NCI-H345 (cell line): Measurements from ENCODE around the gene CAB39.
A peak's percentile ranks its signal among the peaks of the same experiment; 100 is the strongest.

Experiments used
- DNase-seq: peaks from one replicate; lab custom pipeline; 2025; lab: John Stamatoyannopoulos, UW

Gene CAB39

GRCh38 chr2:230821261-230821990 lies 108.8 kb downstream of the CAB39 start:
- no peak for DNase-seq

GRCh38 chr2:230821991-230822520 lies 109.4 kb downstream of the CAB39 start:
- no peak for DNase-seq

GRCh38 chr2:230823264-230823964 lies 110.8 kb downstream of the CAB39 start:
- DNase-seq: no peak

GRCh38 chr2:230824406-230824978 lies 111.8 kb downstream of the CAB39 start:
- peak; percentile 80 for DNase-seq

GRCh38 chr2:230825354-230825753 lies 112.7 kb downstream of the CAB39 start:
- DNase-seq: no peak

- no peak for DNase-seq
Measured at GRCh38 chr2:230827774-230828271, 115.2 kb downstream of the CAB39 start.

- DNase-seq: no peak
Measured at GRCh38 chr2:230828272-230828961, 115.8 kb downstream of the CAB39 start.

- DNase-seq: no peak
Measured at GRCh38 chr2:230829293-230829692, 116.7 kb downstream of the CAB39 start.

GRCh38 chr2:230829959-230830358 lies 117.3 kb downstream of the CAB39 start:
- no peak for DNase-seq

GRCh38 chr2:230830428-230830827 lies 117.8 kb downstream of the CAB39 start:
- no peak for DNase-seq

- no peak for DNase-seq
Measured at GRCh38 chr2:230840301-230840700, 127.7 kb downstream of the CAB39 start.

- DNase-seq: no peak
Measured at GRCh38 chr2:230842473-230842872, 129.8 kb downstream of the CAB39 start.

- DNase-seq: no peak
Measured at GRCh38 chr2:230843132-230843531, 130.5 kb downstream of the CAB39 start.

- no peak for DNase-seq
Measured at GRCh38 chr2:230846360-230846759, 133.7 kb downstream of the CAB39 start.

GRCh38 chr2:230847883-230848388 lies 135.3 kb downstream of the CAB39 start:
- no peak for DNase-seq

- DNase-seq: no peak
Measured at GRCh38 chr2:230849633-230850357, 137.2 kb downstream of the CAB39 start.

- DNase-seq: no peak
Measured at GRCh38 chr2:230850358-230850658, 137.7 kb downstream of the CAB39 start.

GRCh38 chr2:230852113-230852512 lies 139.5 kb downstream of the CAB39 start:
- no peak for DNase-seq

GRCh38 chr2:230861552-230862255 lies 149.1 kb downstream of the CAB39 start:
- peak; percentile 9 for DNase-seq

- no peak for DNase-seq
Measured at GRCh38 chr2:230862292-230862691, 149.7 kb downstream of the CAB39 start.

- DNase-seq: no peak
Measured at GRCh38 chr2:230863031-230863430, 150.4 kb downstream of the CAB39 start.
